Hematopoietic multipotent progenitor cell treated with erythropoietin and hydrocortisone succinate and interleukin-3 and kit ligand, for 17 days (in vitro differentiated cells): ENCODE measurements around the gene TMEM252.

Source experiments
- DNase-seq: peaks from one replicate; pipeline ENCODE4 v3.0.0-alpha.2; 2015; ENCODE audit warnings: low spot score

Gene TMEM252

GRCh38 chr9:68545033-68545705 lies 4.5 kb upstream of the TMEM252 start:
- no peak for DNase-seq

GRCh38 chr9:68541568-68541967 lies 885 bp upstream of the TMEM252 start:
- no peak for DNase-seq

DNA sequence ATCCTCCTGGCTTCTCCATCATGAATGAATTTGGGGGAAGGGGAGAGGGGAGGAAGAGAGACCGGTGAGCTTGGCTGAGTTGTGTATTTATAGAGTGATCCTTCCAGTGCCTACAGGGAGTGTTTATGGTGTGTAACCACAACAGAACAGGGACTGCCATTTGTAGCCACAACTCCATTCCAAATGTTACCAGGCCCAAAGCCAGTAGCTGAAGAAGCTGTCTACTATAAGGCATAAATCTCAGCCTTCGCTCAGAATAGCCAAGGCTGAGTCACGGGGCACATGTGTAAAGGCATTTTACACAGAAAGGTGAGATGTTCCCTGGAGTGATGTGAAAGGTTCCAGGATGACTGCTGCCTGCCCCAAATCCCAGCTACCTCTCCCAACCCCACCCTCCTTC lies 2.5 kb downstream of the TMEM252 start:
- no peak for DNase-seq

GRCh38 chr9:68537616-68537880 lies 3.1 kb downstream of the TMEM252 start:
- DNase-seq = no peak

DNA sequence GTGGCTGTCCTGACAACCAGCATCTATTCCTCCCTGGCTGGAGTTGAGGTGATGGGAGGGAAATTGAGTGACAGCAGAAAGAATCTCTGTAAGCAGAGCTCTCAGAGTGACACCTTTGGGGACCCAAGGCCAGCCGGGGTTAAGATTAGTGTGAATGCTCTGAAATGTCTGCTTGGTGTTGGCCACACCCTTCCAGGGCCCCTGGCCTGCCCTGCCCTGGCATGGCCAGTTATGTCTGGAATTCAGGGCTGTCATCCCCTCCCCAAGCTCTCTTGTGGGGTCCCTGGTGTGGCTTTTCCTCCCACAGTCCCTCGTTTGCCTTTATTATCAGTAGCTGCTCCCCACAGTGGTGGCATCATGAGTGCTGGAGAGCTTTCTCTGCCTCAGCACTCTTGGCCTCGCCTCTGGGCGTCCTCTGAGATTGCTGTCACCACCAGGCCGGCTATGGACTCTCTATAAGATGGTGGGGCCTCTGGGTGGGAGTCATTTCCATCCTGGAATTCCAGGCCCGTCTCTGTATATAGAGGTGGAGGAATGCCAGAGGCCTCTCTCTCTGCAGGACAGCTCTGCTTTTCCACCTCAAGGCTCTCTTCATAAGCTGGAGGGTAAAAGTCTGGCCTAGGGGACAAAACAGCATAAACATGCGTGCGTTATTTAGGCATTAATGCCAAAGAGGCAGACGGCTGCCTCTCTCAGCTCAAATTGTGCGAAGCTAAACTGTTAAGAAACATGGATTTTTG lies 3.6 kb downstream of the TMEM252 start:
- DNase-seq = no peak

DNA sequence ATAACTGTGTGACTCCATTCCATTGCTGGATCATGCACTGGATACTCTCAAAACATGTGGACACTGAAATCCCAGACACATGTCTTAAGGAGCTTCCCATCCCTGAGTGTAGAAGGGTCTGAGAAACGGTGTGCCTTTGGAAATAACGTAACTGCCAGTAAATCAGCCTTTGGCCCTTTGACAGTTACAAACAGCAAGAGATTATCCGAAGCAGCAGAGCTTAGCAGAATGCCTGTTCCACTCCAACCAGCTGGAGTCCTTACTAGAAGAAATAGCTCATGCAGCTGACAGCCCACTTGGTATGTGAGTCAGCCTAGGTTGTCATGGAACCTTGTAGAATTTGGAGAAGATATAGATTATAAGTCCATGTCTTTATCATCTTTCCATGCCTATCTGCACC lies 7.0 kb downstream of the TMEM252 start:
- DNase-seq = no peak

DNA sequence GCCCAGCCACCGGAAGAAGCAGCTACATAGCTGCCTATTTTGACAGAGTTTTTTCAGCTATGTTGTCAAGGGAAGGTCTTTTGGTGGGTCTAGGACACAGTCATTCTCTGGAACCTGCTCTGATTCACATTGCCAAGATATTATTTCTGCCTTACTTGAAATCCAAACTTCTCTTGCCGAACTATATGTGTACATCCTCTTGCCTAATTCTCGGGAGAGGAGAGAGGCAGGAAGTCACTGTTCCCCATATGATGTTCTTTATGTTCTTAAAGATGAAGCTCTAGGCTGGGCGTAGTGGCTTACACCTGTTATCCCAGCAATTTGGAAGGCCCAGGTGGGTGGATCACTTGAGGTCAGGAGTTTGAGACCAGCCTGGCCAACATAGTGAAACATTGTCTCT lies 8.6 kb downstream of the TMEM252 start:
- DNase-seq = no peak

DNA sequence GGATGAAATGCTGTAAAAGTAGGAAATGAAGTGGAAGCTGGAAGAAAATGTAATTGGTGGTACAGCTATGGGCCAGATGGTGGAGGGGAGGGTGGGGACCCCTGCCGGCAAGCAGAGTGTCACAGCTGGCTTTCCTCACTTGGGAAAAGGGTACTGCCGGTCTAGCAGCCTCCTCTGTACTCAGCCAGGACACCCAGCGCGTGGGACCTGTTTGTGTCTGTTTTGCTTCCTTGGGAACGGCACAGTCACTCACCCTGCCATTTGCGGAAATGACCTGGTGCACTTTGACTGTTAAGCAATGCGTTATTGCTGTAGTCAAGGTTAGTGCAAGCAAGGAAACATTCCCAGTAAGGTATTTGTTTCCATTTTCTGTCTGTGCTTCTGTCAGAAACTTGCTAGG lies 10.1 kb downstream of the TMEM252 start:
- DNase-seq = no peak

DNA sequence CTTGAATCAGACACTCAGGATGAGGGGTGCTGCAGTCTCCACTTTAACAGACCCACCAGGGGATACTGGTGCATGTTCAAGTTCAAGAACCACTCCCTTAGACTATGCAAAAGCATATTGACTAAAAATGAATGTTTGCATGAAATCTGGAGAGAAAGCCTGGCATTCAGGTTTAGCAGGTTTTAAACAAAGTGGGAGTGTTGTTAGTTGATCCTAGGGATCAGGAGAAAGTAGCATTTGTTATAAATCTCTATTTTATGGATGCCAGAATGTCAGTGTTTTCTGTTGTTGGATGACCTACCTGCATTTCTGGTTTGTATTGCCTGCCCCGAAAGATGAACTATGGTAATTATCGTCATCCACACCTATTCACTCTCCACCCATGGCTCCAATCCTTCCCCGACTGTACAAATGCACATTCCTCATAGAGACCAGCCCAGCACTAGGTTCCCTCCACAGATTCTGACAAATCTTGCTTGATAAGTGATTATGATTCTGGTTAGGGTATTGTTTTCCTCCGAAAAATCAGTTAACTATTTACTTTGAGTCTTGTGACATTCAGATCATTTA lies 17.2 kb downstream of the TMEM252 start:
- DNase-seq = no peak

GRCh38 chr9:68522954-68523353 lies 17.7 kb downstream of the TMEM252 start:
- DNase-seq = no peak

DNA sequence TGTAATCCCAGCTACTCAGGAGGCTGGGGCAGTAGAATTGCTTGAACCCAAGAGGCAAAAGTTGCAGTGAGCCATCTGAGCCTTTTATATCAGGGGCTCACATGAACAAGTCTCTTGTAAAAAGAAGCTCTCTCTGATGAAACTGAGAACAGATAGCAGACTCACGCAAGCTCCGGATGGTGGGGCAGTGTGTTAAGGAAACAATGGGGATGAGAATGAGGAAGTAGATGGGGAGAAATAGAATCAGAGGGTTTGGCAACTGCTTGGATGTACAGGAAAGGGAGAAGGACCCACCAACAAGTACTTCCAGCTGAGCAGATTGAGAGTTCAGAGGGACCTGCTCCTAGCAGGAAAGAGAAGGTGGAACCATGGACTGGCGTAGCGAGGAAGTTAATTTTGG lies 18.6 kb downstream of the TMEM252 start:
- DNase-seq = no peak

- DNase-seq = no peak
Observed at GRCh38 chr9:68515326-68516017, 25.2 kb downstream of the TMEM252 start.

DNA sequence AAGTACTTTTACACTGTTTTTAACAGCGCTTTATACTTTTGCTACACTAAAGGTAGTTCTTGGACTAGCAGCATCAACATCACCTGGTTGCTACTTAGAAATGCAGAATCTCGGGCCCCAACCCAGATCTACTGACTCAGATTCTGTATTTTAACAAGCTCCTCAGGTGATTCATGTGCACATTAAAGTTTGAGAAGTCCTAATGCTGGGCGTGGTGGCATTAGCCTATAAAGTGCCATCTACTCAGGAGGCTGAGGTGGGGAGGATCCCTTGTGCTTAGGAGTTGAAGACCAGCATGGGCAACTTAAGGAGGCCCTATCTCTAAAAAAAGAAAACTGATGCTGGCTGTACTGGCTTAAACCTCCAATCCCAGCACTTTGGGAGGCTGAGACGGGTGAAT lies 26.7 kb downstream of the TMEM252 start:
- no peak for DNase-seq

- DNase-seq = no peak
Observed at GRCh38 chr9:68513385-68513784, 27.3 kb downstream of the TMEM252 start.

DNA sequence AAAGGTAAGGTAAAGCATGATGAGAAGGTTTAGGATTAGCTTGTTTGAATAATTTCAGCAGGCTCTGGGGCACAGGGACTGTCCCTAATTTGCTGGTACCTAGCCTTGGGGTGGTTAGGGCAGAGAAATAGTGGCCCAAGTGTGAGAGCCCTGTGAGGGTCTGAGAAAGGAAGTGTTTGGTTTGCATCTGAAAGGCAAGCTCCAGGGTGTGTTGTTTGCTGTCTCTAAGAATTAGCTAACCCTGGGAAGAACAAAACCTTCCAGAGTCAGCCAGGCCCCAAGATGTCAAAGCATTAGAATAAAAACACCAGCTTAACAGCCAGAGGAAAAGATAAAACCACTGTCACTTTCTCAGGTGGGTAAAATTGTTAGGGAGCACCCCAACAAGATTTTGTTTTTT lies 31.0 kb downstream of the TMEM252 start:
- no peak for DNase-seq

- no peak for DNase-seq
Observed at GRCh38 chr9:68508547-68508946, 32.1 kb downstream of the TMEM252 start.

DNA sequence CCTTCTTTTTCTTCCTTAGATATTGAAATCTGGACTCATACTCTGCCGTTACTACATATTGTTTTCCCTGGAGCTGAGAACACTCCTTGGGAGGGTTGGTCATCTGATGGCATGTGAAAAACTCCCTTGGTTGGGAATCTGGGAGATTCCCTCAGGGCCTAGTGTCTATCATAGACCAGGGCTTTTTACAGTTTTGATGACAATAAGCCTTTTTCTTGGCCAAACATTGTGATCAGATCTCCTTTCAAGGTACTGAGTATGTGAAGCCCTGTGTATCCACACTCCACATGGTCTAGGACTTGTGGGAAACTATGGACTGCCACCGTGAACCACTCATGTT lies 32.9 kb downstream of the TMEM252 start:
- DNase-seq = no peak

- no peak for DNase-seq
Observed at GRCh38 chr9:68507130-68507805, 33.4 kb downstream of the TMEM252 start.

DNA sequence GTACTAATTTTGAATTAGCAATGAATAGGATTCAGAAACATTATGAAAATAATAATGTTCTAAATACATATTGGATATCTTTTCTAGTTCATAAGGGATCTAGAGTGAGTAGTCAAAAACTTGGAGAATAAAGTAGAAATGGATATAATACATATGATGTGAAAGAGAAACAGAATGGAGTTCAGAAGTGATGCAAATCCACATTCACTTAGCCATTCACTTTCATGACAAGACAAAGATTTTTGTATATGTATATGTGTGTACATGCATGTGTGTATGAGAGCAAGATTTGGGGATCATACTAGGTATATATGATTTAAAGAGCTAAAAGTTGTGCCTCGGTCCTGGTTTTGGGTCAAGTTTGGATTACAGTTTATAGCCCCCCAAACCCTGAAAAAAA lies 34.1 kb downstream of the TMEM252 start:
- no peak for DNase-seq

DNA sequence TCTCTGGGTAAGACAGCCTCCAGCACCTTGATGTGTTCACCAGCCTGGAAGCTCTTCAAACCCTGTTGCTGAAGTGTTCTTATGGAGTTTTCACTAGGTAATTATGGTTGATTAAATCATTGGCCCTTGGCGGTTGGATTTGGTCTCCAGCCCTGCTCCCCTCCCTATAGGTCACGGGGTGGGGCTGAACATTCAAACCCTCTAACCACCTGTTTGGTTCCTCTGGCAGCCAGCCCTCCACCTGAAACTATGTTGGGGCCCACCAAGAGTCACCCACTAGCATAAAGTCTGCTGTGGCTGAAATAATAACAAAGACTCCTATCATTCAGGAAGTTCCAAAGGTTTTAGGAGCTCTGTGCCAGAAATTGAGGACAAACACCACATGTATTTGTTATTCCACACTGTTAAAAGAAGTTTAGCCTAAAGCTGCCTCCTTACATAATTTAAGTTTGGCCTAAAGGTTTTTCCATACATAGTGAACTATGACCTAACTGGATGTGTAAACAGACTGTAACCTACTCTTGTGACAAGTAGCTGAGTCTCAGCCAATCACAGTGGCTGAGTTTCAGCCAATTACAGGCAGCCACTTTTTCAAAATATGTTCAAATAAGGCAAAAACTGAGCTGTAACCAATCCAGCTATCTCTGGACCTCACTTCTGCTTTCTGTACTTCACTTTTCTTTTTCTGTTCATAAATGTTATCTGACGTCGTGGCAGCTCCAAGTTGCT lies 34.8 kb downstream of the TMEM252 start:
- DNase-seq = no peak

DNA sequence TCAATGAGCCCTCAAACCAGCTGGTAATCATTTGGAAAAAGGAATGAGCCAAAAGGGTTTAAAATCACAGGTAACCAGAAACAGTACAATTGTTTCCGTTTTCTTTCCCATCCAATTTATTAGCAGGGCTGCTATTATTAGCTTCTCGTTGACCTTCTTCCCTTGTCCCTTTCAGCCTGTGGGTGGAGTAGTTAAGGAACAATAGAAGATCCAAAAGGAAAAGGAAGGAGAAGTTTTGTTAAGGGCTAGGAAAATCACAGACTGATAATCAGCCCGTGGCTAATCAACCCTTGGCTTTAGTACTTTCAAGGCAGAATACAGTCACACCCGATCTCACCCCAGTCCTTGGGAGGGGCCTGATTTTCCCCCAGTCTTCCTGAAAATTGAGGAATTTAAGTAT lies 38.4 kb downstream of the TMEM252 start:
- DNase-seq = no peak
